Stimulated activated CD4-positive, alpha-beta T cell treated with anti-CD3 and anti-CD28 coated beads, Interleukin-2, amount 100 ng/mL, for 4 hours (primary cell): ENCODE data around the gene SCML2.
"Not testable (repeated sequence)": the region's sequence is repeated elsewhere in the genome, so short reads cannot be mapped to it uniquely, and the experiment has no call there.

Source experiments
- DNase-seq: peaks from one replicate; pipeline ENCODE4 v3.0.0-alpha.2; 2020; ENCODE audit warnings: low read depth

Gene SCML2

DNA sequence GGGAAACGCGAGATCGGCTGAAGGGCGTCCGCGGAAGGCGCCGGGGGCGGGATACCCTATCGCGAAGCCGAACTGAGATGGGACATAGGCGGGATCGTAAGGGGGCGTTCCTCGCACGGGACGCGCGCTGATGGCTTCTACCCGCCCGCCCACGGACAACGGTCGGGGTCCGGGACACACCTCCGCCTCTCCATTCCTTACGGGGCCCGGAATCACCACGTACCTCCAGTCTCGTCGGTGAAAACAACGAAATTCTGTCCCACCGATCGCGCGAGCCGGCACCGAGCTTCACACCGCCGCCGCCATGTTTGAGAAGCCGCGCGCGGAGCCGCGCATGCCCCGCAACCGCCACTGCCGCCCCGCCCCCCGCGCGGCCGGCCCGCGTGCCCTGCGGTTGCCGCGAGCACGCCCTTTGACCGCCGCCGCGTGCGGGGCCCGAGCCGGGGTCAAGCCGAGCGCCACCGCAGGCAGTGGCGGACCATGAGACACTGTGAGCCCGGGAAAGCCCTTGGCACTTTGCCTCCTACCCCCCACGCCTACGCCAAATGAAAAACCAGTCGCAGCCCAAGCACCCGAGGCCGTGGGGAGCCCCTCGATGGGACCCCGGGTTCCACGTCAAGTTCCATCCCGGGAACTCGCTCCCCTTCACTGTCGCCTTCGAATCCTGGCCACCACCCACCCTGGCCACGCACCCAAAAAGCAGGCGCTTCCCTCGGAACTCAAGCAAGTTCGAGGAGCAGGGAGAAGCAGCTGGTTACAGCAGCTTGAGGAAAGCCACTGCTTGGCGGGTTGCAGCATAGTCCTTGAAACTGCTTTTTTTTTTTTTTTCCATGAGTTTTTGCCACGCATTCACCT, at the start of gene SCML2:
TSS of gene SCML2 (minus strand) at position 320 of the 855 bp plus-strand sequence. CDS start 20,617 bp downstream, outside the sequence.
- peak; percentile 7 for DNase-seq

DNA sequence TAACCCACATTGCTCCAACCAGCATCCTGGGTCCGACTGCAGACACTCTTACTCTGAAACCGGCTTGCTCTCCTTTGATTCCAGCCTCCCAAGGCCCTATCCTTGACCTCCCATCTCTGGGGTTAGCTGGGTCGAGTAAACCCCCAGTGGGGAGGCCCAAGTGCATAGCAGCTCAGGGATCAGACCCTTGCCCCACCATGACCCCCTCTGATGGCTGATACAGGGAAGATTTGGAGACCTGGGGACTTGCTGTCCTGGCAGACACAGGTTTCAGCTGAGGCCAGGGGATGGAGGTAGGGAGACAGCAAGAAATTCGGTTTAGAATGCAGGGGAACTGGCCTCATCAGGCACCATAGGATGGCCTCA, 47.3 kb upstream of the SCML2 start:
- DNase-seq, result no peak

DNA sequence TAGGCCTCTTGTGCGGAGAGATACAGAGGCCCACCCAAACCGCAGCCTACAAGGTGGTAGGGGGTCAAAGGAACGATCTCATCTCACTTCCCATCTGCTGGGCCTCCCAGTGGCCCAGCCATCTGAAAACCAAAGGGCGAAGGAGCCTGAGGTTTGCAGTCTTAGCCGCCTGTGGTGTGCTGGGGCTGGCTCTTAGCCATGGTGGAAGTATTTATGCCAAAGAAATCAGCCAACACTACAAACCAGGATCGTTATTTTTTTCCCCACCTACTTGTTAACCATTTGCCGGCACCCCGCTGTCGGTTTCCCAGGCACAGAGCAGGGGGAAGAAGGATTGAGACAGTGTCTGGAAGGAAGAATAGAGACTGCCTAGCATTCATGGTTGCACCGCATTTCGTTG, 40.0 kb upstream of the SCML2 start:
- DNase-seq, result no peak

DNA sequence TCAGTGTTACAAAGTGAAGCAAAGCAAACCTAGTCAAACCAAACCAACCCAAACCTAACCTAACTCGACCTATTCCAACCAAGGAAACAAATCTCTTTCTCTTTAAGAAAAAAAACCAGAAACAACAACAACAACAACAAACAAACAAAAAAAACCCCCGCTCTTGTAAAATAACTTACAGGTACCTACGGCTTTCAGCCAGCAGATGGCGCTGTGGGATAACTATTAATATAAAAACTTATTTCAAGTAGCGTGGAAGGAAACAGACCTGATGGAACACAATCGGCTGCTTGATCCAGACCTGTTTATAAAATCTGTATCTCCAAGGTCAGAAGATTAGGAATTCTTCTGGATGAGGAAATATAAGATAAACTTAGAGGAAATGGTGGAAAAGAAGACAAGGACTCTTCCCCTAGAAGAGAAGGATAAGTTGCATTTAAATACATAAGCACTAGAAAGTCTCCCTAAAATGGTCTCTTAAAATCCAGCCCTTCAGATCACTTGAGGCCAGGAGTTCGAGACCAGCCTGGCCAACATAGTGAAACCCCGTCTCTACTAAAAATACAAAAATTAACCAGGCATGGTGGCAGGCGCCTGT, 36.6 kb upstream of the SCML2 start:
- peak; percentile 36 for DNase-seq

DNA sequence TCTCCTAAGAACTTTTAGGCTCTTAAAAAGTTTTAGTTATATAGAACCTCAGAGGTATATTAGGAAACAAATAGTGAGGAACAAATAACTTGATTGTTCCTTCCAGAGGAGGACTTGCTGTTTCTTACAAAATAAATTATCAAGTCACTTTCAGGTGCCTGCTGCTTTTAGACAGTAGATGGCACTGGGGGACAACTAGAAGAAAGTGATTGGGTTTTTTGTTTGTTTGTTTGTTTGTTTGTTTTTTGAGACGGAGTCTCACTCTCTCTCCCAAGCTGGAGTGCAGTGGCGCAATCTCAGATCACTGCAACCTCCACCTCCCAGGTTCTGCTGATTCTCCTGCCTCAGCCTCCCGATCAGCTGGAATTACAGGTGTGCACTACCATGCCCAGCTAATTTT, 35.5 kb upstream of the SCML2 start:
- no peak for DNase-seq

DNA sequence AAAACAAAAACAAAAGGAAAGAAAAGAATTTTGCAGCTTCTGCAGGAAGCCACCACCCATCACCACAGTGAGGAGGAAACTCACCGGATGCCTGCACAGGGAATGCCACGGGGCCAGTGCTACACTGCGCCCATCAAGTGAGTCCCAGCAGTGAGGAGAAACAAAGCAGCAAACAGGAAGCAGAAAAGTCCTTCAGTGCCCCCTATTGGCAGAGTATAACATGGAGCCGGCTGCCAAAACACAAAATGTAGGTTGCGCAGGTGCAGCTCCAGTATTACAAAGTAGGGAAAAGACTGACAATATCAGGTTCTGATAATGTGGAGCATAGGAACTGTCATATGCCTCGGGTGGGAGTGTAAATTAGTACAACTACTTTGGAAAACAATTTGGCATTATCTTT, 23.3 kb upstream of the SCML2 start:
- DNase-seq, result peak; percentile 5

DNA sequence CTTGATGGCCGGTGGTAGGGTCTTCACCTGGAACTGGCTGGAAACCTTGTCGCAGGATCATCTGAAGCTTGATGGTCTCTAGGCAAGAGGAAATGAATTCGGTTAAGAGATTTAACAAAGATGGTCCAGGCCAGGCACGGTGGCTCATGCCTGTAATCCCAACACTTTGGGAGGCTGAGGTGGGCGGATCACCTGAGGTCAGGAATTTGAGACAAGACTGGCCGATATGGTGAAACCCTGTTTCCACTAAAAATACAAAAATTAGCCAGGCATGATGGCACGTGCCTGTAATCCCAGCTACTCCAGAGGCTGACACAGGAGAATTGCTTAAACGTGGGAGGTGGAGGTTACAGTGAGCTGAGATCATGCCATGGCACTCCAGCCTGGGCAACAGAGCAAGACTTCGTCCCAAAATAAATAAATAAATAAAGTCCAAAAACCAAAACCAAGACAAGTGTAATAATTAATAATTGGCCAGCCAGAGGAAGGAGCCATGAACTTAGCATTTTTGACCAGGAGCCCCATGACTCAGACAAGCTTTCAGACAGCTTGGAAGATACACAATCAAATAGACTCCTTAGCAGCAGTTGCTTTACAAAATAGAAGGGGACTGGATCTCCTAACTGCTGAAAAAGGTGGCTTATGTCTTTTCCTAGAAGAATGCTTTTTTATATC, 20.8 kb upstream of the SCML2 start:
- not testable (repeated sequence) for DNase-seq

DNA sequence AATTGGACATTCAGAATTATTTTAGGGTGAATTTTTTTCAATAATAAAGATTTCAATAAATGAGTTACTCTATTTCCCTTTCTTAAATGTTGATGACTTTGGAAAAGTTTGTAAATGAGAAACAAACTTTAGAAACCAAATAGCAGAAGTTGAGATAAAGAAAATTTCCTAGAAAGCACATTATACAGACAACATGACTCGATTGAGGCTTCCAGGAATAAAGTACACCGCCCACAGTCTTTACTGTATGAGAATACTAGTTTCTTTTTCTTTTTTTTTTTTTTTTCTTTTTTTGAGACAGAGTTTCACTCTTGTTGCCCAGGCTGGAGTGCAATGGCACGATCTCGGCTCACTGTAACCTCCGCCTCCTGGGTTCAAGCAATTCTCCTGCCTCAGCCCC, 14.6 kb upstream of the SCML2 start:
- DNase-seq, result not testable (repeated sequence)

DNA sequence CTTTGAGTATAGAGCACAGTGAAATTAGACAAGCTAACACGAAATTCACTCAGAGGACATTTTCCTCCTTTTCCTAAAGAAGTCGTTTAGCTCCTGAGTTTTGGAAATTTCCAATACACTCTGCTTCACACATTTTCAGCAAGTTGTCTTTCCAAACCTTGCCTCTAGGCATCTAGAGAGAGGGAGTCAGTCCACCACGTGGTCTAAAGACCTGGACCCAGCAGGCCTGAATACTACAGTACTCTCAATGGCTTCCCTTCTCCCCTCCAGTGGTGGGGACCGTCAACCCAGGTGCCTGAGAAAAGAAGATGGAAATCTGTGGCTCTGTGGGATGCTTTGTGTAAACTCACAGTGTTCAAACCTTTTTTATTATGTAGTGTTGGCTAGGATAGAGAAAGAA, 13.9 kb upstream of the SCML2 start:
- no peak for DNase-seq

DNA sequence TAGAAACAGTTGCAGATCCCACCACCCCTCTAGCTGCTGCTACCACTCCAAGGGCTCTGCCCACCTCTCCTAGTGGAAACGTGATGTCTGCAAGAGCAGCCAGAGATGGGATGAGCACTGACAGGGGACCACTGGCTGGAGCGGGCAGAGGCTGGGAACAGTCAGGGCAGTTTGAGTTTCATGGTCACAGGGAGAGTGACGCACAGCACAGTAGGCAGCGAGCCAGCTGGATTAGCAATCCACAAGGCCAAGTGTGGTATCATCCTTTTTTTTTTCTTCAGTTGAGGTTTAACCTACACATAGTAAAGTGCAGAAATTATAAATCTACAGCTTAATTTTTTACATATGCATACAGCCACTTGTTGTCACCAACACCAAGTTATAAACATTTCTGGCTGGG, 6.4 kb upstream of the SCML2 start:
- no peak for DNase-seq

DNA sequence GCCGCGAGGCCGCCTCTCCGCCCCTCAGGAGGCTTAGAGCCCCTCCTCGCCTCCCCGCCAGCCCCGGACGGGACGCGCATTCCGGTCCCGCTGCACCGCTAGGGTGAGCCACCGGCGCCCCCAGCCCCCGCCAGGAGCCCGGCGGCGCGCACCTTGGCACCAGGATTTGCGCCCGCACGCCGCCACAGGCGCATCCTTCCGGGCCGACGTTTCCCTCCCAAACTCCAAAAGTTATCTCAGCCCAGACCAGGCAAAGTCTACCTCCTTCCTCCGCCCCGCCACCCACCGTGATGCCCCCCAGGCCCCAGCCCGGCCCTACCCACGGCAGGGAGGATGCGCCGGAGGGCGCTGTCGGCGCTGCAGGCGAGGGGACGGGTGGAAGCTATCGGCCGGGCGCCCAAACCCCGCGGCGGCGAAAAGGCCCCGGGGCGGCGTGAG, 538 bp downstream of the SCML2 start:
- peak; percentile 2 for DNase-seq

DNA sequence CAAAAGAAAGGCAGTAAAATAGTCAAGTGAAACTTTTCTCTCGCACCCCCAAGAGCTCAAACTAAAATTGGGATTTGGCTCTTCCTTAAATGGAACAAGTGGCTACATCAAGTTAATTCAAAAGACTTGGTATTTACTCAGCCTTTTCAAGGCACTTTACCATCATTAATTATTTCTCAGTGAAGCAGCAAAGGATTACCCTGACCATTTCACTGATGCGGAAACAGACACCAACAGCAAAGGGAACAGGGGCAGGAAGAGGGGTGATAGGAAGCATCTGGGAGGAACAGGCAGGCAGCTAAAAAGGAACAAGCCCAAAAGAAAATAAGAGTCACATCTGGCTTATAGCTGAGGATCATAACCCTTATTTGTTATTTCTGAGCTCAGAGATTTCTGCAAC, 2.7 kb downstream of the SCML2 start:
- no peak for DNase-seq

DNA sequence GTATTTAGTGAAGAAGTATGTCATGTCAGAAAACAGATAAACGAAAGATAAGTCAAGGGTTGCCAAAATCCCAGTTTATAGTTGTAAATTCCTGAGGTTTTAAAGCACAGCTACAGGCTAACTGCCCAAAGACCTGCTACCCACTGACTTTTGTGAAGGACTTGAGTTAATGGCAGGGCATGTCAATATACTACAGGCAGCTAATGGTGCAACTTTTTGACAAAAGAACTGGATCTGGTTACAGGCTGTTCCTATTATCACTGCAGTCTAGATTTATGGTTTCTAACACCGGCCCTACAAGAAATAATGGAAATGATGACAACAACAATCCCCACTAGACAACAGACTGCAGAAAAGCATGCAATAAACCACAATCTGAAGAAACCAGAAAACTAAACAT, 6.4 kb downstream of the SCML2 start:
- DNase-seq, result no peak

DNA sequence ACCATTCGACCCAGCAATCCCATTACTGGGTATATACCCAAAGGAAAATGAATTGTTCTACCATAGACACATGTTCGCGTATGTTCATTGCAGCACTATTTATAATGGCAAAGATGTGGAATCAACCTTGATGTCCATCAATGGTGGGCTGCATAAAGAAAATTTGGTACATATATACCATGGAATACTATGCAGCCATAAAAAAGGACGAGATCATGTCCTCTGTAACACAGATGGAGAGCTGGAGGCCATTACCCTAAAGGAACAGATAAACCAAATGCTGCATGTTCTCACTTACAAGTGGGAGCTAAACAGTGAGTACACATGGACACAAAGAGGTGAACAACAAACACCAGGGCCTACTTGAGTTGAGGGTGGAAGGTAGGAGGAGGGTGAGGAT, 45.1 kb downstream of the SCML2 start:
- no peak for DNase-seq

DNA sequence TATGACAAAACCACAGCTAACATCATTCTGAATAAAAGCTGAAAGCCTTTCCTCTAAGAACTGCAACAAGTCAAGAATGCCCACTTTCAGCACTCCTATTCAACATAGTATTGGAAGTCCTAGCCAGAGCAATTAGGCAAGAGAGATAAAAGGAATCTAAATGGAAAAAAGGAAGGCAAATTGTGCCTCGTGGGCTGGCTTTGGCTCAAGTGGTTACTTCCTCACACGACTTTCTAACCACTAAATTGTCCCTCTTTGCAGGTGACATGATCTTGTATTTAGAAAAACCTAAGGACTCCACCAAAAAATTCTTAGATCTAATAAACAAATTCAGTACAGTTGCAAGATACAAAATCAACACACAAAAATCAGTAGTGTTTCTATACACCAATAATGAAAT, 57.2 kb downstream of the SCML2 start:
- no peak for DNase-seq

DNA sequence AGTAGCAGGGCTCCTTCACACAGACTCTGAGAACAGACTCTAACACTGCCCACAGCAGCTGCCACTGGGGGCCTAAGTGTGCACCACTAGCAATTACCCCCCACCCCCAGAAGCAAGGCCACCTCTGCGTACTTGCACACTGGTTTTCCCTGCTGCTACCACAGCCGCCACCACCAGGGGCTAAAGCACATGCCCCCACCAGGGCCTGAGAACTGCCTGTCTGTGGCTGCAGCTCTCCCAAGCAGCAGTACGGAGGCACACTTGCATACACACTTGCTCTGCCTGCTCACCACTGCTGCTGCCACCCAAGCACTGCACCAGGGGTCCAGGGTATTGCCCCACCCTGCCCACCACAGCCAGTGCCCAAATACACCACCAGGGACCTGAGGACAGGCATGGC, 59.6 kb downstream of the SCML2 start:
- no peak for DNase-seq

DNA sequence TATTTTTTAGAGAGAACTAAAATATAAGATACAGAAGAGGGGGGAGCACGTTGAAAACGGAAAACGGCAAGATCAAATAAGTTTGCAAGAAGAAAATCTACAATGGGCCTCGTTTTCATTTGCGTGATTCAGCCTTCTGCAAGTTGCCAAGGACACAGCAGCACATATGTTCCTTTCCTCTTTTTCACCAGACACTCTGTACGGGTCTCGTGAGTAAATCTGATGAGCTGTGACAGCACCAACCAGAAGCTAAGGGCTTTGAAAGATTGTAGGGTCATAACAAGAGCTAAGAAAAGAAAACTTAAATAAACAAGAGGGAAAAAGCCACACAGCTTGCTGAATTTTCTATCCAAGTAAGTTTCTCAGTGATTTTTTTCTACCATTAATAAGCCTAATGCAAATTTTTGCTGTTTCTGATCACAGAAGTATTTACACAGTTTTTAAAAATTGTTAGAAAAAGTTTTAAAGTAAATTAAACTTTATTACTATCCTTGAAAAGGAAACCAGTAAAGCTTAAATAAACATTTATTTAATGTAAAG, 63.4 kb downstream of the SCML2 start:
- DNase-seq, result no peak

DNA sequence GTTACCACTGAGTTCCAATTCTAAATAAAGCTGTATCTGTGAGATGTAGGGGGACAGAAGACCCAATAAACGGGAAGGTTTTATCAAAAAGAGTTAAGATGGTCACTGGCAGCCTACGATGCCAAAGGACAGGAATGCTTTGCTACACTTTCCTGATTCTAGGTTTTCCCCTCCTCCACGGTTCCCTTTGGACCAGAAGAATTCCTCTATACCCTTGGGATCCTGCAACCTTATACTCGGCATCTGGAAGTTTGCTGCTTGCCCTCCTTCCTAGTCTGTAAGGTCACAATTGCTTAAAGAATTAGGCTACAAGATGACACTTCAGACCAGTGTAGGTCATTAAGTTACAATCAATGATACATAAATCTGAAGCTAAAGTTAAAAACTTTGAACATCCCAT, 64.3 kb downstream of the SCML2 start:
- no peak for DNase-seq

DNA sequence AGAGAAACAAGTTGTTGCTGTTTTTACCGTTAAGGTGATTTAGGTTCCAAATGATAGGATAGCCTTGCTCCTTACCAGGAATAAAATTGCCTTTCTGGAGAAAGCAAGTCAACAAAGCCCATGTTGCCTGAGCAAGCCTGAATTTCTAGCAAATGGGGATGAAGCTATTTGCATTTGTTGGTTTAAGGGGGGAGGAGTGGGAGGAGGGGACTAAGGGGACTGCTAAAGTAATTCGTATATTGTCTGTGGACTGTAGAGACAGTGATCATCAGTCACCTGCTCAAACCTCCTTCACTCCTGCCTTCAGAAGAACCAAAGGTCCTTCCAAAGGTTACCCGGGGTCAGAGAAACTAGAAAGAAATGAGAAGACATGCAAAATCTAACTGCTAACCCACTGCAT, 65.8 kb downstream of the SCML2 start:
- no peak for DNase-seq

DNA sequence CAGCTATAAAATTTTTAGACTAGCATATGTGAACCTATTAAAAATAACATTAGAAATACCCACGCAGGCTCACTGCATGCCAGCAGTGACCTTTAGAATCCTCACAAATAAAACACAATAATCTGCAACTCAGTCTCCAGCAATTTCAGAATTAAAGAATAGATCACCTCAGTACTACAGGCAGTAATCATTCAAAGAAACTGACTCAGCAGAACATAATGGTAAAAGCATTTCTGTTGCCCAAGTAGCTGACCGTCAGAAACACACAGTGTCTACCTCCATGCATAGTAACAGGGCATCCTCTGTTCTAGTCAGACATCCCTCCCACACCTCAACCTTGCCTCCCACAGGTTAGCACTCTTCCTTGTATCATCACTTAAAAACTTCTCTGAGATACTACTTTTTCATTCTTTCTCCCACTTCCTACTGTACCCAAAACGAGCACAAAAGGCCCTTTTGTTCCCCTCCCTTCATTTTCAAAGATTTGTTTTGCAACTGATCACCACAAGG, 68.1 kb downstream of the SCML2 start:
- no peak for DNase-seq

DNA sequence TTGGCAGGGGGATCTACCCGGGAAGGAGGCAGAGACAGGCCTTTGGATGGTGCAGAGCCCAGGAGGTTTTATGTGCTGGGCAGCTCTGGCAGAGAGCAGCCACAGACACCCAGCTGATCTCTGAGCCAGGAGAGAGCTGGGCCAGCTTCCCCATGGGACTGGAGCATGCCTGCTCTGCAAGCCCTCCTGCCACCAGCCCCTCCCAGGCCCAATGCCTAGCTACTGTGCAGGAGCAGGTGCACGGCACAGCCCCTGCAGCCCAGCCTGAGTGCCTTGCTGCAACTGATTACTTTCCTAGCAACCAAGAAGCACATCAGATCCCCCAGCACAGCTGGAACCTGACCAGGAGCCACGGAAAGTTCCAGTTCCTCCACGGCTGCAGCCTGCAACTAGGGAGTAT, 76.0 kb downstream of the SCML2 start:
- no peak for DNase-seq

DNA sequence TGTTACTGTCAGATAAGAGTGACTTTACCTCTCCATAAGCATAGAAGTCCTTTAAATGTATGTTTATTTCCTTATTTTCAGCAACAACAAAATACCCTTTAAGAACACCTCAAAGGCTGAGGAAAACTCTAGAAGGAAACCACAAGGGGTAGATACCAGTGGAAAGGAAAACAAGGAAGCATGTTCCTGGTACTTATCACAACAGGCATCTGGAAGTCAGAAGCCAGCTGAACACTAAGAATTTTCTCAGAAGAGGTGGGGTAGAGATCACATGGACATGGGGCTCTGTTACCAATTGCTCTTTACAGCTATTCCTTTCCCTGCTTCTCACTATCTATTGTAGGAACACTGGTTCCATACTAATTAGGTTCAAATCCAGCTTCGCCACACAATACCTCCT, 82.3 kb downstream of the SCML2 start:
- DNase-seq, result no peak

DNA sequence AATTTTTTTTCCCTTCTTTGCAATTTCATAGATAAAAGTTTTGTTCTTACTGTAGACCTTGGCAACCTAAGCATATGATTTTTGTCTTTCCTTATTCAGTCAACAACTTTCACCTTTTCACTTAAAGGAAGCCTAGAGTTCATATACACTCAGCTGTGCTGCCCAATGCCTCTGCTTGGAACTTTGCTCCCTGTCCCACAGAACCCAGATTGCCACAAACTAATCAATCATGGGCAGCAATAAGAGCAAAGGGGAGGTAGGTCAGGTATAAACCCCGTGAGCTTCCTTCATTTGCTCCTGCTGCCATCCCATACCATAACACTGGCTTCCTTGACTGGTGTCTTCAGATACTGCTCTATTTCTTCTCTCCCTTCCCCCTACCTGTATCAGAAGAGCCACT, 82.8 kb downstream of the SCML2 start:
- no peak for DNase-seq
